Activated CD8-positive, alpha-beta T cell treated with anti-CD3 and anti-CD28 coated beads for 36 hours (primary cell): ENCODE results near the gene FIBCD1. TPM values are rescaled to one million over a fixed set of nuclear protein-coding genes. Genes with fewer than 3 reads are reported as not detected.

Experiments used
- ATAC-seq: fragments of 200-7000 bp; cut with Tn5 transposase; one replicate; pipeline ENCODE4 v1.10.0; 2021; ENCODE audit warnings: mild to moderate bottlenecking, moderate library complexity
- CTCF ChIA-PET: fragments of 350-600 bp; sonication (Branson Sonifier 250); formaldehyde crosslinking; loops from one replicate; lab custom pipeline; 2021; ENCODE audit warnings: antibody characterized with exemption; lab: Charles Lee
- POLR2A ChIA-PET: fragments of 350-600 bp; sonication (Branson Sonifier 250); formaldehyde crosslinking; loops from one replicate; lab custom pipeline; 2021; ENCODE audit warnings: antibody characterized with exemption; lab: Charles Lee
- DNase-seq: peaks from one replicate; pipeline ENCODE4 v3.0.0-alpha.2; 2020
- H3K27ac Mint-ChIP-seq: one replicate; pipeline ENCODE4 v1.8.0; 2021; ENCODE audit warnings: mild to moderate bottlenecking, mixed read lengths
- H3K27me3 Mint-ChIP-seq: one replicate; pipeline ENCODE4 v1.8.0; 2021; ENCODE audit warnings: mixed read lengths
- H3K36me3 Mint-ChIP-seq: one replicate; pipeline ENCODE4 v1.8.0; 2021; ENCODE audit warnings: low read depth, mixed read lengths
- H3K4me1 Mint-ChIP-seq: one replicate; pipeline ENCODE4 v1.8.0; 2021; ENCODE audit warnings: low read depth, mixed read lengths
- H3K4me3 Mint-ChIP-seq: one replicate; pipeline ENCODE4 v1.8.0; 2021; ENCODE audit warnings: mild to moderate bottlenecking, moderate library complexity, mixed read lengths
- H3K9me3 Mint-ChIP-seq: one replicate; pipeline ENCODE4 v1.8.0; 2021; ENCODE audit warnings: mixed read lengths
- CTCF ChIP-seq: fragments of 200-600 bp; IDR thresholded peaks from one replicate; pipeline ENCODE4 v1.8.0; 2022; ENCODE audit warnings: antibody characterized with exemption, mild to moderate bottlenecking
- intact Hi-C: fragments of 100-400 bp; cut with micrococcal nuclease; formaldehyde crosslinking; loops from one replicate; pipeline ENCODE4 v1.10.0; 2022
- total RNA-seq, 2 experiments: library from RNA; stranded (reverse); gene quantifications; one replicate each; pipeline ENCODE4 v1.2.3, GENCODE V29; 2021

Gene FIBCD1
- total RNA-seq, 2 experiments from 2014 or later: not detected

GRCh38 chr9:130882696-130883225 lies 56.3 kb downstream of the FIBCD1 start:
- Mint-ChIP-seq H3K9me3 (no peaks in the 10 kb centered on the region), H3K4me3 (no peak overlapping the region), H3K27me3 (no peaks in the 10 kb centered on the region), H3K36me3 (peaks cover 19% of the 10 kb centered on the region), H3K27ac (no peak overlapping the region), H3K4me1 (no peaks in the 10 kb centered on the region)
- ATAC-seq (no peak), DNase-seq (no peak)
- intact Hi-C loops: no loop called here
- POLR2A ChIA-PET: no interaction called here
- no peak for TF ChIP-seq CTCF
- CTCF ChIA-PET: no interaction called here

GRCh38 chr9:130881516-130881915 lies 57.5 kb downstream of the FIBCD1 start:
- H3K27ac Mint-ChIP-seq: no peak overlapping the region
- CTCF ChIA-PET: interaction anchor here (1.1 kb wide), 1 partner anchor 175 kb away, joined by 3 read pairs; no protein-coding TSS in a partner anchor
- ATAC-seq (no peak), DNase-seq (no peak)
- intact Hi-C loops: no loop called here
- POLR2A ChIA-PET: interaction anchor here (0.8 to 1.0 kb wide), 2 partner anchors 34 to 188 kb away, joined by 3 read pairs; partner anchors contain the start of gene EXOSC2
- H3K27me3 Mint-ChIP-seq: no peaks in the 10 kb centered on the region
- H3K4me3 Mint-ChIP-seq: no peak overlapping the region
- H3K4me1 Mint-ChIP-seq: no peaks in the 10 kb centered on the region
- H3K36me3 Mint-ChIP-seq: peaks cover 20% of the 10 kb centered on the region
- no peaks in the 10 kb centered on the region for H3K9me3 Mint-ChIP-seq
- TF ChIP-seq CTCF: no peak

- no peaks in the 10 kb centered on the region for H3K4me1 Mint-ChIP-seq
- H3K4me3 Mint-ChIP-seq: no peak overlapping the region
- no peak for TF ChIP-seq CTCF
- POLR2A ChIA-PET: interaction anchor here (0.8 to 1.0 kb wide), 2 partner anchors 35 to 187 kb away, joined by 3 read pairs; partner anchors contain the start of gene EXOSC2
- intact Hi-C loops: no loop called here
- H3K36me3 Mint-ChIP-seq: peaks cover 19% of the 10 kb centered on the region
- H3K9me3 Mint-ChIP-seq: no peaks in the 10 kb centered on the region
- no peaks in the 10 kb centered on the region for H3K27me3 Mint-ChIP-seq
- ATAC-seq (no peak), DNase-seq (no peak)
- CTCF ChIA-PET: interaction anchor here (1.0 to 1.3 kb wide), 3 partner anchors 10 to 174 kb away, joined by 3 to 4 read pairs (median 4); no protein-coding TSS in a partner anchor
- no peak overlapping the region for H3K27ac Mint-ChIP-seq
Measured at GRCh38 chr9:130880599-130881220, 58.3 kb downstream of the FIBCD1 start.

- Mint-ChIP-seq H3K27me3 (no peaks in the 10 kb centered on the region), H3K9me3 (no peaks in the 10 kb centered on the region), H3K36me3 (peaks cover 19% of the 10 kb centered on the region), H3K4me3 (no peak overlapping the region), H3K27ac (no peak overlapping the region), H3K4me1 (no peaks in the 10 kb centered on the region)
- no peak for DNase-seq
- ATAC-seq: no peak
- ChIA-PET POLR2A (no interaction called here), CTCF (interaction anchor here (1.3 to 1.5 kb wide), 2 partner anchors 10 to 13 kb away, joined by 4 read pairs; no protein-coding TSS in a partner anchor)
- intact Hi-C loops: no loop called here
- TF ChIP-seq CTCF: no peak
Measured at GRCh38 chr9:130879863-130880411, 59.1 kb downstream of the FIBCD1 start.

DNA sequence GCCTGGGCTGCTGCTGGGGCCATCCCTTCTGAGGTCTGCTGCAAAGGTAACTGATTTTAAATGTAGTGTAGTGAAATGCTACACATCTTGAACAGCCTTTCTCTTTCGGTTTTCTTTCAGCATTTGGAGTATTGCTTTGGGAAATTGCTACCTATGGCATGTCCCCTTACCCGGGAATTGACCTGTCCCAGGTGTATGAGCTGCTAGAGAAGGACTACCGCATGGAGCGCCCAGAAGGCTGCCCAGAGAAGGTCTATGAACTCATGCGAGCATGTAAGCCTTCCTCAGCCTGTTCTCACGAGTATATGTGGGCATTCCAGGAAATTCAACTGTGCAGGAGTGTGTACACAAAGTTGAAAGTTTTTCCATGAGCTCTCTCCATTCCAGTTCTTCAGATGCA lies 60.8 kb downstream of the FIBCD1 start:
- ChIA-PET CTCF (interaction anchor here (0.7 to 1.5 kb wide), 3 partner anchors 8 to 712 kb away, joined by 3 to 4 read pairs (median 4); no protein-coding TSS in a partner anchor), POLR2A (interaction anchor here (0.7 kb wide), 1 partner anchor 165 kb away, joined by 3 read pairs; no protein-coding TSS in a partner anchor)
- no peak overlapping the region for H3K4me3 Mint-ChIP-seq
- no peaks in the 10 kb centered on the region for H3K27me3 Mint-ChIP-seq
- no peak overlapping the region for H3K27ac Mint-ChIP-seq
- no peaks in the 10 kb centered on the region for H3K9me3 Mint-ChIP-seq
- intact Hi-C loops: no loop called here
- no peak for DNase-seq
- H3K36me3 Mint-ChIP-seq: peaks cover 19% of the 10 kb centered on the region
- no peaks in the 10 kb centered on the region for H3K4me1 Mint-ChIP-seq
- ATAC-seq: no peak
- TF ChIP-seq CTCF: no peak
